Neural crest cell (in vitro differentiated cells): ENCODE data around the gene KRT78. TPM values are rescaled to one million over a fixed set of nuclear protein-coding genes. Genes with fewer than 3 reads are reported as not detected.

Experiments used
- DNase-seq: peaks from one replicate; pipeline ENCODE4 v3.0.0; 2021; ENCODE audit warnings: low read depth, mixed read lengths, low spot score
- H3K27ac Mint-ChIP-seq: one replicate; pipeline ENCODE4 v1.8.0; 2021; ENCODE audit warnings: mild to moderate bottlenecking, mixed read lengths; ENCODE audit not compliant: unreplicated experiment
- H3K27me3 Mint-ChIP-seq: 2 replicates; pipeline ENCODE4 v1.8.0; 2021; ENCODE audit warnings: low read depth, mild to moderate bottlenecking, mixed read lengths
- H3K36me3 Mint-ChIP-seq: 2 replicates; pipeline ENCODE4 v1.8.0; 2021; ENCODE audit warnings: low read depth, mild to moderate bottlenecking, mixed read lengths
- H3K4me1 Mint-ChIP-seq: 2 replicates; pipeline ENCODE4 v1.8.0; 2021; ENCODE audit warnings: mixed read lengths
- H3K4me3 Mint-ChIP-seq: one replicate; pipeline ENCODE4 v1.8.0; 2021; ENCODE audit warnings: mild to moderate bottlenecking, mixed read lengths
- H3K9me3 Mint-ChIP-seq: 2 replicates; pipeline ENCODE4 v1.8.0; 2021; ENCODE audit warnings: mixed read lengths
- CTCF ChIP-seq: fragments of 200-600 bp; sonication (generic); conservative IDR thresholded peaks from 2 replicates; pipeline ENCODE4 v1.5.0; 2021; ENCODE audit warnings: antibody characterized with exemption, mild to moderate bottlenecking
- total RNA-seq: library from RNA; stranded (reverse); gene quantifications from 2 replicates; pipeline ENCODE4 v1.2.1, GENCODE V29; 2021

Gene KRT78
- total RNA-seq, 1 donor from 2014 or later: not detected

GRCh38 chr12:52789637-52790426, 59.0 kb downstream of the KRT78 start:
- Mint-ChIP-seq H3K27me3 (peaks cover 10% of the 10 kb centered on the region), H3K4me3 (no peak overlapping the region), H3K36me3 (no peaks in the 10 kb centered on the region), H3K9me3 (no peaks in the 10 kb centered on the region), H3K4me1 (no peaks in the 10 kb centered on the region), H3K27ac (no peak overlapping the region)
- no peak for DNase-seq
- TF ChIP-seq CTCF: no peak

- no peak for DNase-seq
- Mint-ChIP-seq H3K9me3 (no peaks in the 10 kb centered on the region), H3K27me3 (peaks cover 11% of the 10 kb centered on the region), H3K27ac (no peak overlapping the region), H3K36me3 (no peaks in the 10 kb centered on the region), H3K4me1 (no peaks in the 10 kb centered on the region), H3K4me3 (no peak overlapping the region)
- TF ChIP-seq CTCF: no peak
These were observed 59.7 kb downstream of the KRT78 start for GRCh38 chr12:52788876-52789636.

- peaks cover 14% of the 10 kb centered on the region for H3K27me3 Mint-ChIP-seq
- no peak for DNase-seq
- no peak for TF ChIP-seq CTCF
- H3K4me1 Mint-ChIP-seq: no peaks in the 10 kb centered on the region
- no peak overlapping the region for H3K4me3 Mint-ChIP-seq
- no peak overlapping the region for H3K27ac Mint-ChIP-seq
- no peaks in the 10 kb centered on the region for H3K9me3 Mint-ChIP-seq
- no peaks in the 10 kb centered on the region for H3K36me3 Mint-ChIP-seq
These were observed 60.5 kb downstream of the KRT78 start for GRCh38 chr12:52788192-52788875.

Other genes with a start within 250 kb of the KRT78 start
- gene KRT72, start 247.5 kb downstream of the KRT78 start, total RNA-seq: not detected in 2 replicates
- gene KRT73, start 230.4 kb downstream of the KRT78 start, total RNA-seq: not detected in 2 replicates
- gene KRT2, start 196.8 kb downstream of the KRT78 start, total RNA-seq: not detected in 2 replicates
- not detected in 2 replicates for gene KRT1, start 168.6 kb downstream of the KRT78 start, total RNA-seq
- not detected in 2 replicates for gene KRT77, start 145.5 kb downstream of the KRT78 start, total RNA-seq
- not detected in 2 replicates for gene KRT76, start 71.6 kb downstream of the KRT78 start, total RNA-seq
- not detected in 2 replicates for gene KRT3, start 52.9 kb downstream of the KRT78 start, total RNA-seq
- not detected in 2 replicates for gene KRT4, start 34.9 kb downstream of the KRT78 start, total RNA-seq
- gene KRT79, start 14.7 kb downstream of the KRT78 start, total RNA-seq: not detected in 2 replicates
- gene KRT8, start 56.1 kb upstream of the KRT78 start, total RNA-seq: 8.3 and 10.3 TPM in 2 replicates
- gene KRT18, start 100.1 kb upstream of the KRT78 start, total RNA-seq: 6.4 and 6.9 TPM in 2 replicates
- gene EIF4B, start 157.5 kb upstream of the KRT78 start, total RNA-seq: 514 and 527 TPM in 2 replicates
- 14.2 and 22.8 TPM in 2 replicates for gene TNS2, start 201.1 kb upstream of the KRT78 start, total RNA-seq
- 8.8 and 11.2 TPM in 2 replicates for gene SPRYD3, start 230.4 kb upstream of the KRT78 start, total RNA-seq
- gene IGFBP6, start 248.7 kb upstream of the KRT78 start, total RNA-seq: 0.72 and 0.73 TPM in 2 replicates